ENCODE measurements around the gene S100A10.

DNA sequence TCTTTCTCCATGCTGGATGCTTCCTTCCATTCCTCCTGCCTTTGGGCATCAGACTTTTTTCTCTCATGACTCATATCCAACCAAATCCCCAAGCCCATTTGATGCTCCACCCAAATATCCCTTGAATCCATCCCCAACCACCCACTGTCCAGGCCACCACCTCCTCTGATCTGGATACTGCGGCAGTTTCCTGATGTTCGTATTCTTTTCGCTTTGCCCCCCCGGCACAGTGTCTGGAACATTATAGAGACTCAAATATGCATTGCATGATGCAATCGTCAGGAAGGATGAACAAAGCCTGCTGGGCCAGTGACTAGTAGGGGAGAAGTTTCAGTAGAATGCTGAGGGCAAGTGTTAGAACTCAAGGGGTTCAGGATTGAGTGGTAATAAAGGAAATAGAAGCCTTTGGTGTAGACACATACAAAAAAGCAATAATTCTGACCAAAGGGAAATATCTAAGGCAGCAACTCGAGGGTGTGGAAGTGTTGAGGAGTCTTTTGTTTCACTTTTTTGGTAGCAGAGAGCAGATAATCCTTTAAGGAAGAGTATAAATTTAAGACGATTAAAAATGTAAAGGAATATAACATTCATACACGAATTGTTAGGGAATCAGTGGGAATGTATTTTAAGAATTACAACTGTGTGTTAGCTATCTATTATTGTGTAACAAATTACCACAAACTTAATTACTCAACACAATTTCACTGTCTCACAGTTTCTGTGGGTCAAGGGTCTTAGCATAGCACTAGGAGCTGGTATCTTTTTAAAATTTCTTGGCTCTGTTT lies 35.7 kb upstream of the S100A10 start:
- TF ChIP-seq EZH2 (IDR thresholded peaks at IDR 0.05; ENCODE audit: low read depth) (no peak), CTCF (conservative IDR thresholded peaks at IDR 0.05) (no peak)

Data from PC-9 (cell line).